GM23248 (cell line): ENCODE data around the gene GFRA1. TPM values are rescaled to one million over a fixed set of nuclear protein-coding genes. Genes with fewer than 3 reads are reported as not detected.
"Not testable (repeated sequence)": the region's sequence is repeated elsewhere in the genome, so short reads cannot be mapped to it uniquely, and the experiment has no call there.

Source experiments
- DNase-seq: peaks from one replicate; pipeline ENCODE4 v3.0.0-alpha.2; 2015
- H2AFZ ChIP-seq: fragments of 200-600 bp; sonication (generic); 2 replicates; pipeline ENCODE4 v1.6.1; 2016; ENCODE audit warnings: antibody characterized with exemption
- H3F3A ChIP-seq: fragments of 200-600 bp; sonication (generic); 2 replicates; pipeline ENCODE4 v1.6.1; 2016; ENCODE audit warnings: mild to moderate bottlenecking, antibody characterized with exemption, mixed run types; ENCODE audit not compliant: insufficient read depth
- H3K27ac ChIP-seq: fragments of 200-600 bp; sonication (generic); 2 replicates; pipeline ENCODE4 v1.5.1; 2016; ENCODE audit warnings: mild to moderate bottlenecking
- H3K27me3 ChIP-seq: fragments of 200-600 bp; sonication (generic); replicated peaks from 2 replicates; pipeline ENCODE4 v1.6.1; 2016; ENCODE audit warnings: mild to moderate bottlenecking; ENCODE audit not compliant: insufficient read depth
- H3K36me3 ChIP-seq: fragments of 200-600 bp; sonication (generic); 2 replicates; pipeline ENCODE4 v1.6.1; 2016; ENCODE audit warnings: low read depth, mild to moderate bottlenecking
- H3K4me1 ChIP-seq: fragments of 200-600 bp; sonication (generic); 2 replicates; pipeline ENCODE4 v1.6.1; 2016; ENCODE audit warnings: mild to moderate bottlenecking; ENCODE audit not compliant: insufficient read depth
- H3K4me2 ChIP-seq: fragments of 200-600 bp; sonication (generic); one replicate; pipeline ENCODE4 v1.6.1; 2016; ENCODE audit warnings: mild to moderate bottlenecking; ENCODE audit not compliant: unreplicated experiment
- H3K4me3 ChIP-seq: fragments of 200-600 bp; sonication (generic); 2 replicates; pipeline ENCODE4 v1.5.1; 2016; ENCODE audit warnings: mild to moderate bottlenecking
- H3K79me2 ChIP-seq: fragments of 200-600 bp; sonication (generic); 2 replicates; pipeline ENCODE4 v1.6.1; 2016; ENCODE audit warnings: mild to moderate bottlenecking; ENCODE audit not compliant: insufficient read depth
- H3K9ac ChIP-seq: fragments of 200-600 bp; sonication (generic); 2 replicates; pipeline ENCODE4 v1.6.1; 2016; ENCODE audit warnings: mild to moderate bottlenecking
- H3K9me2 ChIP-seq: fragments of 200-600 bp; sonication (generic); 2 replicates; pipeline ENCODE4 v1.6.1; 2016; ENCODE audit warnings: mixed run types, mild to moderate bottlenecking, moderate library complexity; ENCODE audit not compliant: insufficient read depth
- H3K9me3 ChIP-seq: fragments of 200-600 bp; sonication (generic); one replicate; pipeline ENCODE4 v1.6.1; 2017; ENCODE audit warnings: low read depth
- H4K20me1 ChIP-seq: fragments of 200-600 bp; sonication (generic); 2 replicates; pipeline ENCODE4 v1.6.0; 2016; ENCODE audit not compliant: insufficient read depth
- EZH2 ChIP-seq: fragments of 200-600 bp; sonication (generic); IDR thresholded peaks from 2 replicates; pipeline ENCODE4 v1.6.1; 2018; ENCODE audit warnings: antibody characterized with exemption, mild to moderate bottlenecking; ENCODE audit not compliant: insufficient read depth, poor library complexity, severe bottlenecking
- EZH2phosphoT487 ChIP-seq: fragments of 200-600 bp; sonication (generic); IDR thresholded peaks from 2 replicates; pipeline ENCODE4 v1.6.1; 2018; ENCODE audit warnings: antibody characterized with exemption, moderate library complexity, mild to moderate bottlenecking, low read depth; ENCODE audit not compliant: insufficient read depth
- WGBS, 2 experiments: methylation state at CpG; one replicate each; pipeline ENCODE4 v1.1.6; 2015 to 2017; ENCODE audit warnings: low lambda C conversion rate in 2 of 2, low coverage in 1 of 2; ENCODE audit errors: missing lambda C conversion rate in 2 of 2; 5-methylcytosine and 5-hydroxymethylcytosine counted together
- in situ Hi-C: fragments of 300-500 bp; cut with MboI; formaldehyde crosslinking; loops from 2 replicates; pipeline ENCODE4 v1.15.0; 2020
- polyA plus RNA-seq: library from polyadenylated mRNA; unstranded; fragments of >200 nt; fragmentation: Nextera tagmentation; extraction: Ambion mirVana; gene quantifications from 2 replicates; pipeline ENCODE4 v1.2.1, GENCODE V29; 2016
- total RNA-seq: library from RNA; depleted of rRNA; stranded (reverse); fragments of >200 nt; shearing (Covaris generic); gene quantifications from 2 replicates; pipeline ENCODE4 v1.2.3, GENCODE V29; 2014

The GFRA1 gene
- total and polyA plus RNA-seq, 2 experiments from 2014 or later: 5.0 to 5.2 TPM

DNA sequence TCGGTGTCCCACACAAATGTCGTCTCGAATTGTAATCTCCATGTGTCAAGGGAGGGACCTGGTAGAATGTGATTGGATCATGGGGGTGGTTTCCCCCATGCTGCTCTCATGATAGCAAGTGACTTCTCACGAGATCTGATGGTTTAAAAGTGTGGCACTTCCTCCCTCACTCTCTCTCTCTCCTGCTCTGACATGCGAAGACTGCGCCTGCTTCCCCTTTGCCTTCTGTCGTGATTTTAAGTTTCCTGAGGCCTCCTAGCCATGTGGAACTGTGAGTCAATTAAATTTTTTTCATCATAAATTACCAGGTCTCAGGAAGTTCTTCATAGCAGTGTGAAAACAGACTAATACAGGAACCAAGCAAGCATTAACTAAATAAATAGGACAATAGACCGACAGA lies 229.1 kb downstream of the GFRA1 start:
- H3K4me3 ChIP-seq: no peak overlapping the region
- WGBS, 2 experiments: 72 to 81% methylated on average over 8 of the region's 8 CpGs
- H3K27ac ChIP-seq: no peak overlapping the region
- no peaks in the 10 kb centered on the region for H4K20me1 ChIP-seq
- H3K4me1 ChIP-seq: no peaks in the 10 kb centered on the region
- no peaks in the 10 kb centered on the region for H3K9me3 ChIP-seq
- DNase-seq: no peak
- H3K79me2 ChIP-seq: no peaks in the 10 kb centered on the region
- H3K4me2 ChIP-seq: no peak overlapping the region
- H3K9me2 ChIP-seq: no peaks in the 10 kb centered on the region
- H3K27me3 ChIP-seq: peaks cover 8% of the 10 kb centered on the region; the same call in 1 of the 2 replicates
- H2AFZ ChIP-seq: no peak overlapping the region
- H3K36me3 ChIP-seq: no peaks in the 10 kb centered on the region
- H3F3A ChIP-seq: no peaks in the 10 kb centered on the region
- no peak overlapping the region for H3K9ac ChIP-seq
- in situ Hi-C loops: no loop called here
- TF ChIP-seq EZH2phosphoT487 (no peak), EZH2 (no peak)

DNA sequence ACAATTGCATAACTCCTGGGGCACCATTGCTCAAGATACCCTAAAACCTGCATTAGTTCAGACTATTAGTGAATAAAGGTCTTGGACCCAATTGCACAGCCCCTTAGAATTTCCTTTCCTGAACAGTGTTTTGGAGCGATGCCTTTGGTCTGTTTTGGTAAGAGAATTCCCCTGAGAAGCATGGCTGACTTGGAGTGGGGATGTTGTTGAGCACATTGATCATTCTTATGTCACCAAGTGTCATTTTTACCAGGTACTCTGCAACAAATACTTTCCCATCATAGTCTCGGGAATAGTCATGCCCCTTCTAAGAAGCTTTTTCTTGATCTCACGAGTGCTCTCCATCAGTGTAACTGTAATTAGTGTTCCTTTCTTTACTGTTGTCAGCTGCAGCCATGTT lies 229.7 kb downstream of the GFRA1 start:
- Histone ChIP-seq H3K27ac (no peak overlapping the region), H3F3A (no peaks in the 10 kb centered on the region), H3K4me1 (0 out of 2 replicates have a peak, but pooled peaks cover 5% of the 10 kb centered on the region), H3K9me3 (no peaks in the 10 kb centered on the region), H3K9ac (no peak overlapping the region), H2AFZ (no peak overlapping the region), H3K27me3 (peaks cover 8% of the 10 kb centered on the region; the same call in 1 of the 2 replicates), H3K4me2 (no peak overlapping the region), H3K9me2 (no peaks in the 10 kb centered on the region), H3K79me2 (no peaks in the 10 kb centered on the region), H4K20me1 (no peaks in the 10 kb centered on the region), H3K4me3 (no peak overlapping the region), H3K36me3 (no peaks in the 10 kb centered on the region)
- 59 to 79% methylated on average over 3 of the region's 3 CpGs for WGBS, 2 experiments
- no peak for DNase-seq
- TF ChIP-seq EZH2 (no peak), EZH2phosphoT487 (no peak)
- in situ Hi-C loops: no loop called here

DNA sequence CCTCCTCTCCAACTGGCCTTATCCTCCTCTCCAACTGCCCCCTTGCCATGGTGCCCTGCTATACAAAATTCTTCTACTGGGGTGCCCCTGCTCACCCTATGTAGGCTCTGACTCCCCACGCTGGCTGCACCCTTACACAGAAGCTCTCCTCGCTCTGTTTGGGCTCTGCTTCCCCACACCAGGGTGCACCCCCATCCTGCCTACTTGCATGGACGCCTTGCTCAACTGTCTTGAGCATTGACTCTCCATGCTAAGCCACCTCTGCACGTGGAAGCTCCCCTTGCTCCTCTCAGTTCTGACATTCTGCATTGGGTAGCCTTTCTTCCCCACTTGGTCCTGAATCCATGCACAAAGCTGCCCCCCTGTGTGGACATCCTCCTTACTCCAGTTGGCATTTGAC lies 231.1 kb downstream of the GFRA1 start:
- Histone ChIP-seq H3F3A (no peaks in the 10 kb centered on the region), H3K4me1 (0 out of 2 replicates have a peak, but pooled peaks cover 8% of the 10 kb centered on the region), H2AFZ (no peak overlapping the region), H3K9me2 (no peaks in the 10 kb centered on the region), H3K4me2 (no peak overlapping the region), H3K9me3 (no peaks in the 10 kb centered on the region), H3K27me3 (peaks cover 8% of the 10 kb centered on the region; the same call in 1 of the 2 replicates), H3K4me3 (no peak overlapping the region), H4K20me1 (no peaks in the 10 kb centered on the region), H3K9ac (no peak overlapping the region), H3K79me2 (no peaks in the 10 kb centered on the region), H3K36me3 (no peaks in the 10 kb centered on the region), H3K27ac (no peak overlapping the region)
- TF ChIP-seq EZH2phosphoT487 (no peak), EZH2 (no peak)
- 52 to 62% methylated on average over 4 of the region's 4 CpGs for WGBS, 2 experiments
- no peak for DNase-seq
- in situ Hi-C loops: no loop called here

GRCh38 chr10:116039612-116040011 lies 233.4 kb downstream of the GFRA1 start:
- Histone ChIP-seq H3K27me3 (no peaks in the 10 kb centered on the region), H3K9me2 (no peaks in the 10 kb centered on the region), H3F3A (no peaks in the 10 kb centered on the region), H4K20me1 (no peaks in the 10 kb centered on the region), H3K36me3 (no peaks in the 10 kb centered on the region), H3K9me3 (no peaks in the 10 kb centered on the region), H3K27ac (no peak overlapping the region), H3K9ac (no peak overlapping the region), H3K79me2 (no peaks in the 10 kb centered on the region), H3K4me2 (no peak overlapping the region), H2AFZ (no peak overlapping the region), H3K4me3 (no peak overlapping the region), H3K4me1 (0 out of 2 replicates have a peak, but pooled peaks cover 8% of the 10 kb centered on the region)
- TF ChIP-seq EZH2 (no peak), EZH2phosphoT487 (no peak)
- 84% methylated on average over 6 of the region's 6 CpGs for WGBS, 2 experiments
- in situ Hi-C loops: no loop called here
- no peak for DNase-seq

GRCh38 chr10:116038259-116038658 lies 234.7 kb downstream of the GFRA1 start:
- no peaks in the 10 kb centered on the region for H4K20me1 ChIP-seq
- no peak overlapping the region for H3K27ac ChIP-seq
- no peaks in the 10 kb centered on the region for H3K36me3 ChIP-seq
- 8 to 9% methylated on average over 3 of the region's 3 CpGs for WGBS, 2 experiments
- no peaks in the 10 kb centered on the region for H3K79me2 ChIP-seq
- peak; percentile 69 for DNase-seq
- in situ Hi-C loops: no loop called here
- no peak overlapping the region for H2AFZ ChIP-seq
- H3K27me3 ChIP-seq: no peaks in the 10 kb centered on the region
- H3K4me1 ChIP-seq: 0 out of 2 replicates have a peak, but pooled peaks cover 8% of the 10 kb centered on the region
- H3K9me3 ChIP-seq: no peaks in the 10 kb centered on the region
- no peaks in the 10 kb centered on the region for H3K9me2 ChIP-seq
- no peak overlapping the region for H3K4me2 ChIP-seq
- H3K9ac ChIP-seq: no peak overlapping the region
- TF ChIP-seq EZH2: no peak
- TF ChIP-seq EZH2phosphoT487: no peak
- no peak overlapping the region for H3K4me3 ChIP-seq
- H3F3A ChIP-seq: no peaks in the 10 kb centered on the region

DNA sequence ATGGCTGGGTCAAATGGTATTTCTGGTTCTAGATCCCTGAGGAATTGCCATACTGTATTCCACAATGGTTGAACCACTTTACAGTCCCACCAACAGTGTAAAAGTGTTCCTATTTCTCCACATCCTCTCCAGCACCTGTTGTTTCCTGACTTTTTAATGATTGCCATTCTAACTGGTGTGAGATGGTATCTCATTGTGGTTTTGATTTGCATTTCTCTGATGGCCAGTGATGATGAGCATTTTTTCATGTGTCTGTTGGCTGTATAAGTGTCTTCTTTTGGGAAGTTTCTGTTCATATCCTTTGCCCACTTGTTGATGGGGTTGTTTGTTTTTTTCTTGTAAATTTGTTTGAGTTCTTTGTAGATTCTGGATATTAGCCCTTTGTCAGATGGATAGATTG lies 237.6 kb downstream of the GFRA1 start:
- H3K79me2 ChIP-seq, H3K4me3 ChIP-seq, H4K20me1 ChIP-seq, in situ Hi-C loops, H3F3A ChIP-seq, H3K4me2 ChIP-seq, H2AFZ ChIP-seq, H3K27ac ChIP-seq, H3K27me3 ChIP-seq, DNase-seq, H3K36me3 ChIP-seq, H3K9ac ChIP-seq, H3K4me1 ChIP-seq, H3K9me2 ChIP-seq, H3K9me3 ChIP-seq: not testable (repeated sequence)
